ENCODE measurements around the gene GP1BB. TPM values are rescaled to one million over a fixed set of nuclear protein-coding genes. Genes with fewer than 3 reads are reported as not detected.

The GP1BB gene
- total RNA-seq, 1 experiment from 2014 or later = 4.3 TPM

DNA sequence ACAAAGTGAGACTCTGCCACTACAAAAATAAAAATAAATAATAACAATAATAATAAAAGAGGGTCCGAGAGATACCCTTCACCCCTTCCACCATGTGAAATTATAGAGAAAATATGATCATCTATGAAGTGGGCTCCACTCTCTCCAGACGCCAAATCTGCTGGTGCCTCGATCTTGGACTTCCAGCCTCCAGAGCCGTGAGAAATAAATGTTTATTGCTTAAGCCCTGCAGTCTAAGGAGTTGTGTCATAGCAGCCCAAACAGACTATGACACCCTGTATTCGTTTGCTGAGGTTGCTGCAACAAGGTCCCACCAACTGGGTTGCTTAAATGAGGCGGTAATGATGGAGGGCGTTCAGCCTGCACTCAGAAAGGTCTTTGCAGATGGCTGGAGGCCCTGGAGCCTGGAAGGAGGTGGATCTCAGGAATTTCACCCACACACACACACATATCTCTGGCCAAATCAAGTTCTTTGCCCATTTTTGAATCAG is 16.6 kb upstream of the GP1BB start (continued):
- TF ChIP-seq, protein P1, sequence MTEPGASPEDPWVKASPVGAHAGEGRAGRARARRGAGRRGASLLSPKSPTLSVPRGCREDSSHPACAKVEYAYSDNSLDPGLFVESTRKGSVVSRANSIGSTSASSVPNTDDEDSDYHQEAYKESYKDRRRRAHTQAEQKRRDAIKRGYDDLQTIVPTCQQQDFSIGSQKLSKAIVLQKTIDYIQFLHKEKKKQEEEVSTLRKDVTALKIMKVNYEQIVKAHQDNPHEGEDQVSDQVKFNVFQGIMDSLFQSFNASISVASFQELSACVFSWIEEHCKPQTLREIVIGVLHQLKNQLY (CRISPR knock-in tag; IDR thresholded peaks at IDR 0.05) = no peak

DNA sequence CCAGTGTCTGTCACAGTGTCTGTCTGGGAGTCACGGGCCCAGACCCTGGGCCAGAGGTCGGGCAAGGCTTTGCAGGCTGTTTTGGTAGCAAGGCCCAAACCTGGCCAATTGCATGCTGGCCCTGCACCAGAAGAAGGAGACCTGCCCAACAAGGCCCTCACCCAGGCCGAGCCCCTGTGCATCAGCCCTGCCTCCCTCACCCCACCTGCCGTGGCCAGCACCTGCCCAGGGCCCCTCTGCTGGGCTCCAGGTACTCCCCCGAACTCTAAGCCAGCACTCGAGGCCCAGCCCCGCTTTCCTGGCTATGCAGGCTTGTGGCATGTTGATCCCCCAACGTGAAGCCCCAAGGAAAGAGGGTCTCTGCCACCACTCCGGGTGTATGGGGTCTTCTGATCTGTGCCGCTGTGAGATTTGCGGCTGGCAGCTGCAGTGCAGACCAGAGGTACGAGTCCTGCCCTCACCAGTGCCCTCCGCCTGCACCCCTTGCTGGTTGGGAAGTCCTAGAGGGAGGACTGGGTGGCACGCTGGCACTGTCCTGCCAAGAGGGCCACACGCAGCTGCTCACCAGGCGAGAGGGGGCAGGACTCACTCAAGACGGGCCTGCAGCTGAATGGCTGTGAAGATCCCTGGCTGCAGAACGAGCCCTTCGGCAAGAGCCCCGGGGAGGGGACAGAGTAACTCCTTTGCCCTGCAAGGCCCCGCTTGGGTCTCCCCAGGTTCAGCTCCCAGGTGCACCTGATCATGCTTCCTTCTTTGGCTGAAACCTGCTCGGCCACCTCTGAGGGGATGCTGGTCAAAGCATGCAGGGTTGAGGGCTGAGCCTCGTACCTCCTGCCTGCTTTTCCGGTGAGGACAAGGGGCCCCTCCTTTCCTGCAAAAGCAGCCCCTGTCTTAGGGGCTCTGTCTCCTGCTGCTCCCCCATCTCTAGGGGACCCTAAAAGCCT is 15.7 kb upstream of the GP1BB start:
- DNase-seq (ENCODE audit: low spot score) (peak; percentile 9), ATAC-seq (no peak)
- ChIA-PET CTCF (interaction anchor here (1.2 to 4.2 kb wide), 4 partner anchors 12 to 28 kb away, joined by 3 to 34 read pairs (median 8); no protein-coding TSS in a partner anchor), POLR2A (no interaction called here)
- Mint-ChIP-seq H3K36me3 (no peaks in the 10 kb centered on the region), H3K4me3 (no peak overlapping the region), H3K4me1 (peaks cover 45% of the 10 kb centered on the region), H3K27me3 (ENCODE audit: low read depth) (peaks cover 8% of the 10 kb centered on the region), H3K27ac (no peak overlapping the region), H3K9me3 (no peaks in the 10 kb centered on the region)
- TF ChIP-seq ZNF232 (CRISPR knock-in tag; IDR thresholded peaks at IDR 0.05) (no peak), ZNF138 (CRISPR knock-in tag; conservative IDR thresholded peaks at IDR 0.05) (no peak), RELA (CRISPR knock-in tag; IDR thresholded peaks at IDR 0.05; ENCODE audit: borderline replicate concordance) (no peak), NFATC4 (CRISPR knock-in tag; IDR thresholded peaks at IDR 0.05) (no peak), SMAD4 (CRISPR knock-in tag; IDR thresholded peaks at IDR 0.05) (no peak), TP53 (CRISPR knock-in tag; IDR thresholded peaks at IDR 0.05) (no peak)
- TF ChIP-seq, protein P2, sequence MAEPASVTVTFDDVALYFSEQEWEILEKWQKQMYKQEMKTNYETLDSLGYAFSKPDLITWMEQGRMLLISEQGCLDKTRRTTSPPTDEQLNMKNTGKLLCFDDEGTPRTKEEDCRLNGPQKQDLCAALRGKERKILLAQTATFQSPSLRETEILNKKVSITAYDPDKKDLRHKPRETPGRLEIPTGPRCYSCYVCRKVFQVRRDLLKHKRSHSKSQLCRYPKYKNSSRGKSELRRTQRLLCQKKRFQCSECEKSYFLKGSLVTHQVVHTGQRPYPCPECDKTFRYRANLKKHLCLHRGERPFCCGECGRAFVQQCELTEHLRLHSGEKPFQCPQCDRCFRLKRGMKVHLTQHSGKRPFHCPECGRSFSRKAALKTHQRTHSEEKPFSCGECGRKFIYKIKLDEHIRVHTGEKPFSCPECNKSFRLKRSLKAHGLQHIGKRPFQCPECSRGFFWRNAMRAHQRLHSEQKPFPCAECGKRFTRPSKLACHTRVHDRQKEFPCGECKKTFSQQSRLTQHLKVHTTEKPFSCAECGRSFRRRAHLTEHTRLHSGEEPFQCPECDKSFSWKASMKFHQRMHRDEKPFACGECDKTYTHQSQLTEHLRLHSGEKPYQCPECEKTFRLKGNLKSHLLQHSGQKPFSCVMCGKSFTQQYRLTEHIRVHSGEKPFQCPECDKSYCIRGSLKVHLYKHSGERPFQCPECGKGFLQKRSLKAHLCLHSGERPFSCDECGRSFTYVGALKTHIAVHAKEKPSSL (CRISPR knock-in tag; conservative IDR thresholded peaks at IDR 0.05) = no peak
- TF ChIP-seq, protein P3, sequence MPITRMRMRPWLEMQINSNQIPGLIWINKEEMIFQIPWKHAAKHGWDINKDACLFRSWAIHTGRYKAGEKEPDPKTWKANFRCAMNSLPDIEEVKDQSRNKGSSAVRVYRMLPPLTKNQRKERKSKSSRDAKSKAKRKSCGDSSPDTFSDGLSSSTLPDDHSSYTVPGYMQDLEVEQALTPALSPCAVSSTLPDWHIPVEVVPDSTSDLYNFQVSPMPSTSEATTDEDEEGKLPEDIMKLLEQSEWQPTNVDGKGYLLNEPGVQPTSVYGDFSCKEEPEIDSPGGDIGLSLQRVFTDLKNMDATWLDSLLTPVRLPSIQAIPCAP (CRISPR knock-in tag; IDR thresholded peaks at IDR 0.05) = no peak
- TF ChIP-seq, protein P4, sequence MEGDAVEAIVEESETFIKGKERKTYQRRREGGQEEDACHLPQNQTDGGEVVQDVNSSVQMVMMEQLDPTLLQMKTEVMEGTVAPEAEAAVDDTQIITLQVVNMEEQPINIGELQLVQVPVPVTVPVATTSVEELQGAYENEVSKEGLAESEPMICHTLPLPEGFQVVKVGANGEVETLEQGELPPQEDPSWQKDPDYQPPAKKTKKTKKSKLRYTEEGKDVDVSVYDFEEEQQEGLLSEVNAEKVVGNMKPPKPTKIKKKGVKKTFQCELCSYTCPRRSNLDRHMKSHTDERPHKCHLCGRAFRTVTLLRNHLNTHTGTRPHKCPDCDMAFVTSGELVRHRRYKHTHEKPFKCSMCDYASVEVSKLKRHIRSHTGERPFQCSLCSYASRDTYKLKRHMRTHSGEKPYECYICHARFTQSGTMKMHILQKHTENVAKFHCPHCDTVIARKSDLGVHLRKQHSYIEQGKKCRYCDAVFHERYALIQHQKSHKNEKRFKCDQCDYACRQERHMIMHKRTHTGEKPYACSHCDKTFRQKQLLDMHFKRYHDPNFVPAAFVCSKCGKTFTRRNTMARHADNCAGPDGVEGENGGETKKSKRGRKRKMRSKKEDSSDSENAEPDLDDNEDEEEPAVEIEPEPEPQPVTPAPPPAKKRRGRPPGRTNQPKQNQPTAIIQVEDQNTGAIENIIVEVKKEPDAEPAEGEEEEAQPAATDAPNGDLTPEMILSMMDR (IDR thresholded peaks at IDR 0.05) = no peak
- TF ChIP-seq, protein P5, sequence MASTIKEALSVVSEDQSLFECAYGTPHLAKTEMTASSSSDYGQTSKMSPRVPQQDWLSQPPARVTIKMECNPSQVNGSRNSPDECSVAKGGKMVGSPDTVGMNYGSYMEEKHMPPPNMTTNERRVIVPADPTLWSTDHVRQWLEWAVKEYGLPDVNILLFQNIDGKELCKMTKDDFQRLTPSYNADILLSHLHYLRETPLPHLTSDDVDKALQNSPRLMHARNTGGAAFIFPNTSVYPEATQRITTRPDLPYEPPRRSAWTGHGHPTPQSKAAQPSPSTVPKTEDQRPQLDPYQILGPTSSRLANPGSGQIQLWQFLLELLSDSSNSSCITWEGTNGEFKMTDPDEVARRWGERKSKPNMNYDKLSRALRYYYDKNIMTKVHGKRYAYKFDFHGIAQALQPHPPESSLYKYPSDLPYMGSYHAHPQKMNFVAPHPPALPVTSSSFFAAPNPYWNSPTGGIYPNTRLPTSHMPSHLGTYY (CRISPR knock-in tag; IDR thresholded peaks at IDR 0.05) = no peak
- TF ChIP-seq, protein P6, sequence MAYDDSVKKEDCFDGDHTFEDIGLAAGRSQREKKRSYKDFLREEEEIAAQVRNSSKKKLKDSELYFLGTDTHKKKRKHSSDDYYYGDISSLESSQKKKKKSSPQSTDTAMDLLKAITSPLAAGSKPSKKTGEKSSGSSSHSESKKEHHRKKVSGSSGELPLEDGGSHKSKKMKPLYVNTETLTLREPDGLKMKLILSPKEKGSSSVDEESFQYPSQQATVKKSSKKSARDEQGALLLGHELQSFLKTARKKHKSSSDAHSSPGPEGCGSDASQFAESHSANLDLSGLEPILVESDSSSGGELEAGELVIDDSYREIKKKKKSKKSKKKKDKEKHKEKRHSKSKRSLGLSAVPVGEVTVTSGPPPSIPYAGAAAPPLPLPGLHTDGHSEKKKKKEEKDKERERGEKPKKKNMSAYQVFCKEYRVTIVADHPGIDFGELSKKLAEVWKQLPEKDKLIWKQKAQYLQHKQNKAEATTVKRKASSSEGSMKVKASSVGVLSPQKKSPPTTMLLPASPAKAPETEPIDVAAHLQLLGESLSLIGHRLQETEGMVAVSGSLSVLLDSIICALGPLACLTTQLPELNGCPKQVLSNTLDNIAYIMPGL (CRISPR knock-in tag; IDR thresholded peaks at IDR 0.05) = no peak
- TF ChIP-seq, protein P7, sequence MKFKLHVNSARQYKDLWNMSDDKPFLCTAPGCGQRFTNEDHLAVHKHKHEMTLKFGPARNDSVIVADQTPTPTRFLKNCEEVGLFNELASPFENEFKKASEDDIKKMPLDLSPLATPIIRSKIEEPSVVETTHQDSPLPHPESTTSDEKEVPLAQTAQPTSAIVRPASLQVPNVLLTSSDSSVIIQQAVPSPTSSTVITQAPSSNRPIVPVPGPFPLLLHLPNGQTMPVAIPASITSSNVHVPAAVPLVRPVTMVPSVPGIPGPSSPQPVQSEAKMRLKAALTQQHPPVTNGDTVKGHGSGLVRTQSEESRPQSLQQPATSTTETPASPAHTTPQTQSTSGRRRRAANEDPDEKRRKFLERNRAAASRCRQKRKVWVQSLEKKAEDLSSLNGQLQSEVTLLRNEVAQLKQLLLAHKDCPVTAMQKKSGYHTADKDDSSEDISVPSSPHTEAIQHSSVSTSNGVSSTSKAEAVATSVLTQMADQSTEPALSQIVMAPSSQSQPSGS (CRISPR knock-in tag; IDR thresholded peaks at IDR 0.05; ENCODE audit: borderline replicate concordance, low read depth) = no peak
- TF ChIP-seq, protein P8, sequence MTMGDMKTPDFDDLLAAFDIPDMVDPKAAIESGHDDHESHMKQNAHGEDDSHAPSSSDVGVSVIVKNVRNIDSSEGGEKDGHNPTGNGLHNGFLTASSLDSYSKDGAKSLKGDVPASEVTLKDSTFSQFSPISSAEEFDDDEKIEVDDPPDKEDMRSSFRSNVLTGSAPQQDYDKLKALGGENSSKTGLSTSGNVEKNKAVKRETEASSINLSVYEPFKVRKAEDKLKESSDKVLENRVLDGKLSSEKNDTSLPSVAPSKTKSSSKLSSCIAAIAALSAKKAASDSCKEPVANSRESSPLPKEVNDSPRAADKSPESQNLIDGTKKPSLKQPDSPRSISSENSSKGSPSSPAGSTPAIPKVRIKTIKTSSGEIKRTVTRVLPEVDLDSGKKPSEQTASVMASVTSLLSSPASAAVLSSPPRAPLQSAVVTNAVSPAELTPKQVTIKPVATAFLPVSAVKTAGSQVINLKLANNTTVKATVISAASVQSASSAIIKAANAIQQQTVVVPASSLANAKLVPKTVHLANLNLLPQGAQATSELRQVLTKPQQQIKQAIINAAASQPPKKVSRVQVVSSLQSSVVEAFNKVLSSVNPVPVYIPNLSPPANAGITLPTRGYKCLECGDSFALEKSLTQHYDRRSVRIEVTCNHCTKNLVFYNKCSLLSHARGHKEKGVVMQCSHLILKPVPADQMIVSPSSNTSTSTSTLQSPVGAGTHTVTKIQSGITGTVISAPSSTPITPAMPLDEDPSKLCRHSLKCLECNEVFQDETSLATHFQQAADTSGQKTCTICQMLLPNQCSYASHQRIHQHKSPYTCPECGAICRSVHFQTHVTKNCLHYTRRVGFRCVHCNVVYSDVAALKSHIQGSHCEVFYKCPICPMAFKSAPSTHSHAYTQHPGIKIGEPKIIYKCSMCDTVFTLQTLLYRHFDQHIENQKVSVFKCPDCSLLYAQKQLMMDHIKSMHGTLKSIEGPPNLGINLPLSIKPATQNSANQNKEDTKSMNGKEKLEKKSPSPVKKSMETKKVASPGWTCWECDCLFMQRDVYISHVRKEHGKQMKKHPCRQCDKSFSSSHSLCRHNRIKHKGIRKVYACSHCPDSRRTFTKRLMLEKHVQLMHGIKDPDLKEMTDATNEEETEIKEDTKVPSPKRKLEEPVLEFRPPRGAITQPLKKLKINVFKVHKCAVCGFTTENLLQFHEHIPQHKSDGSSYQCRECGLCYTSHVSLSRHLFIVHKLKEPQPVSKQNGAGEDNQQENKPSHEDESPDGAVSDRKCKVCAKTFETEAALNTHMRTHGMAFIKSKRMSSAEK (CRISPR knock-in tag; IDR thresholded peaks at IDR 0.05; ENCODE audit: borderline replicate concordance) = no peak

Data from WTC11 (cell line).